Central memory CD8-positive, alpha-beta T cell (primary cell): Measurements from ENCODE around the gene NKPD1.
A peak's percentile ranks its signal among the peaks of the same experiment; 100 is the strongest.

Source experiments
- ATAC-seq: fragments of 150-1000 bp; cut with Tn5 transposase; replicated peaks from 2 replicates; pipeline ENCODE4 v1.10.0; 2022; ENCODE audit warnings: mild to moderate bottlenecking, moderate FRiP score, moderate number of reproducible peaks; ENCODE audit not compliant: poor library complexity, severe bottlenecking; ENCODE audit errors: extremely low read depth
- DNase-seq, 2 donors: peaks; one replicate each; pipeline ENCODE4 v3.0.0; 2021; ENCODE audit warnings: low spot score in 2 of 2
- H3K27ac Mint-ChIP-seq: one replicate; pipeline ENCODE4 v1.8.0; 2022; ENCODE audit warnings: low read depth, mild to moderate bottlenecking, moderate library complexity, mixed read lengths
- H3K27me3 Mint-ChIP-seq: one replicate; pipeline ENCODE4 v1.8.0; 2022; ENCODE audit warnings: mixed read lengths
- H3K36me3 Mint-ChIP-seq: one replicate; pipeline ENCODE4 v1.8.0; 2022; ENCODE audit warnings: mild to moderate bottlenecking, moderate library complexity, mixed read lengths; ENCODE audit not compliant: insufficient read depth
- H3K4me1 Mint-ChIP-seq: one replicate; pipeline ENCODE4 v1.8.0; 2022; ENCODE audit warnings: mixed read lengths
- H3K4me3 Mint-ChIP-seq: one replicate; pipeline ENCODE4 v1.8.0; 2022; ENCODE audit warnings: mild to moderate bottlenecking, moderate library complexity, mixed read lengths
- H3K9me3 Mint-ChIP-seq: one replicate; pipeline ENCODE4 v1.8.0; 2022; ENCODE audit warnings: mixed read lengths

The NKPD1 gene

GRCh38 chr19:45112111-45112827, 48.5 kb downstream of the NKPD1 start:
- H3K9me3 Mint-ChIP-seq = no peaks in the 10 kb centered on the region
- peaks cover 40% of the 10 kb centered on the region for H3K4me1 Mint-ChIP-seq
- H3K36me3 Mint-ChIP-seq = peaks cover 2% of the 10 kb centered on the region
- no peaks in the 10 kb centered on the region for H3K27me3 Mint-ChIP-seq
- DNase-seq (no peak), ATAC-seq (no peak)
- H3K4me3 Mint-ChIP-seq = no peak overlapping the region
- peak overlapping the region; percentile 44 for H3K27ac Mint-ChIP-seq
